CD4-positive, alpha-beta T cell (primary cell): ENCODE results near the gene CTNNA3. TPM values are rescaled to one million over a fixed set of nuclear protein-coding genes. Genes with fewer than 3 reads are reported as not detected.

Source experiments
- ATAC-seq: fragments of 200-7000 bp; cut with Tn5 transposase; one replicate; pipeline ENCODE4 v1.10.0; 2022; ENCODE audit warnings: mild to moderate bottlenecking; ENCODE audit not compliant: poor library complexity
- CTCF ChIA-PET: fragments of 350-600 bp; sonication (Branson Sonifier 250); formaldehyde crosslinking; loops from one replicate; lab custom pipeline; 2021; ENCODE audit warnings: antibody characterized with exemption, inconsistent platforms; lab: Charles Lee
- POLR2A ChIA-PET: fragments of 350-600 bp; sonication (Branson Sonifier 250); formaldehyde crosslinking; loops from one replicate; lab custom pipeline; 2021; ENCODE audit warnings: antibody characterized with exemption, inconsistent platforms; lab: Charles Lee
- DNase-seq, 14 experiments: peaks; one replicate each; pipeline ENCODE4 v3.0.0-alpha.2; 2013 to 2020; ENCODE audit warnings: mixed read lengths in 2 of 14
- H3K27ac ChIP-seq, 2 donors: one replicate each; pipeline versions ENCODE4 v1.5.1 to v1.7.0; 2013; ENCODE audit warnings: low read length in 2 of 2, low read depth in 1 of 2, mild to moderate bottlenecking in 1 of 2
- H3K27me3 ChIP-seq, 2 experiments: 1 replicate in 1 of 2; 2 replicates in 1 of 2; pipeline versions ENCODE4 v1.6.1 to v1.7.0; 2013; ENCODE audit warnings: low read length in 2 of 2, control low read depth in 1 of 2, mild to moderate bottlenecking in 1 of 2, moderate library complexity in 1 of 2; ENCODE audit not compliant: insufficient read depth in 2 of 2, control insufficient read depth in 1 of 2
- H3K36me3 ChIP-seq: one replicate; pipeline ENCODE4 v1.6.1; 2013; ENCODE audit warnings: low read length, control low read depth; ENCODE audit not compliant: insufficient read depth
- H3K4me1 ChIP-seq: one replicate; pipeline ENCODE4 v1.6.1; 2013; ENCODE audit warnings: low read length, control low read depth; ENCODE audit not compliant: insufficient read depth
- H3K4me3 ChIP-seq: one replicate; pipeline ENCODE4 v1.5.1; 2013; ENCODE audit warnings: mild to moderate bottlenecking, low read length, moderate library complexity
- H3K9me3 ChIP-seq, 2 experiments: 1 replicate in 1 of 2; 2 replicates in 1 of 2; pipeline versions ENCODE4 v1.6.1 to v1.7.0; 2013; ENCODE audit warnings: low read length in 2 of 2, mild to moderate bottlenecking in 2 of 2, control low read depth in 1 of 2, moderate library complexity in 1 of 2; ENCODE audit not compliant: control insufficient read depth in 1 of 2, insufficient read depth in 1 of 2
- H3K27ac Mint-ChIP-seq: one replicate; pipeline ENCODE4 v1.8.0; 2020; ENCODE audit warnings: mixed read lengths
- H3K27me3 Mint-ChIP-seq: one replicate; pipeline ENCODE4 v1.8.0; 2021; ENCODE audit warnings: mixed read lengths
- H3K36me3 Mint-ChIP-seq: one replicate; pipeline ENCODE4 v1.8.0; 2021; ENCODE audit warnings: low read depth, mixed read lengths
- H3K4me1 Mint-ChIP-seq: one replicate; pipeline ENCODE4 v1.8.0; 2021; ENCODE audit warnings: low read depth, mixed read lengths
- H3K4me3 Mint-ChIP-seq: one replicate; pipeline ENCODE4 v1.8.0; 2020; ENCODE audit warnings: mild to moderate bottlenecking, mixed read lengths
- H3K9me3 Mint-ChIP-seq: one replicate; pipeline ENCODE4 v1.8.0; 2020; ENCODE audit warnings: mixed read lengths
- intact Hi-C, 2 experiments: fragments of 100-400 bp; cut with DNase I in 1 of 2; cut with micrococcal nuclease in 1 of 2; formaldehyde crosslinking; loops; one replicate each; pipeline versions ENCODE4 v1.15.1 to v1.9.0; 2023 to 2025; cut with DNase I, micrococcal nuclease
- total RNA-seq, 174 experiments: library from RNA in 2 of 174; stranded (reverse) in 2 of 174; gene quantifications; one replicate each; pipeline ENCODE4 v1.2.3 and lab custom pipeline; 2021 to 2026
- TF ChIP-seq, protein P1 (sequence below): fragments of 200-600 bp; IDR thresholded peaks from one replicate; pipeline ENCODE4 v1.8.0; 2022; ENCODE audit warnings: antibody characterized with exemption, mild to moderate bottlenecking

The CTNNA3 gene
- total RNA-seq, 2 experiments from 2014 or later, result 0.80 TPM; not detected in 1

DNA sequence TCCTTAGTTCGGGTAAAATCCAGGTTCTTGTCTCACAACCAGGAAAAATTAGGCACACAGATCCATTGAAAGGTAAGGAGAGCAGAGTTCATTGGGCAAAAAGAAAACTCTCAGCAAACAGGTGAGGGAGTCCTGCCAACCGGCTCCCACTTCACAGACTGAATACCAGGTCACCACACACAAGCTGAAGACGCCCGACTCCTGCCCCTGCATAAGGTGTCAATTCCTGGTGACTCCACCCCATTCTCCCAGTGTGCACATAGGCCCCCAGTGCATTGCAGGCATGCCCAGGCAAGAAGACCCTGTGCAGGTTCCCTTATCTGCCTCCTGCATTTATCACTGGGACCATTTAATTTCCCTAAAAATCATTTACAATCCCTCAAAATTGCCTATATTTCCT, 415.6 kb downstream of the CTNNA3 start:
- Mint-ChIP-seq H3K27me3 (peaks cover 6% of the 10 kb centered on the region), H3K4me3 (no peak overlapping the region)

DNA sequence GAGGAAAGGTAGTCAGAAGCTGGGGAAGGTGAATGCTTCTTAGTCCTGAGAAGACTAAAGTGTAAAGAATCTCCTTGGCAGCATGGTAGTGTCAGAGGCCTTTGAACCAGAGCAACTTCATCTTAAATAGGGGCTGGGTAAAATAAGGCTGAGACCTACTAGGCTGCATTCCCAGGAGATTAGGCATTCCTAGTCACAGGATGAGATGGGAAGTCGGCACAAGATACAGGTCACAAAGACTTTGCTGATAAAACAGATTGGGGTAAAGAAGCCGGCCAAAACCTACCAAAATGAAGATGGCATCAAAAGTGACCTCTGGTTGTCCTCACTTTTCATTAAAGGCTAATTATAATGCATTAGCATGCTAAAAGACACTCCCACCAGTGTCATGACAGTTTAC, 418.6 kb downstream of the CTNNA3 start:
- H3K4me3 Mint-ChIP-seq, result no peak overlapping the region
- POLR2A ChIA-PET, result no interaction called here
- Histone ChIP-seq H3K36me3 (no peaks in the 10 kb centered on the region), H3K27ac (no peak overlapping the region), H3K4me3 (no peak overlapping the region), H3K27me3 (no peaks in the 10 kb centered on the region), H3K9me3 (no peaks in the 10 kb centered on the region), H3K4me1 (no peaks in the 10 kb centered on the region)
- peaks cover 4% of the 10 kb centered on the region for H3K9me3 Mint-ChIP-seq
- ATAC-seq (no peak), DNase-seq (no peak)
- TF ChIP-seq, protein P1, sequence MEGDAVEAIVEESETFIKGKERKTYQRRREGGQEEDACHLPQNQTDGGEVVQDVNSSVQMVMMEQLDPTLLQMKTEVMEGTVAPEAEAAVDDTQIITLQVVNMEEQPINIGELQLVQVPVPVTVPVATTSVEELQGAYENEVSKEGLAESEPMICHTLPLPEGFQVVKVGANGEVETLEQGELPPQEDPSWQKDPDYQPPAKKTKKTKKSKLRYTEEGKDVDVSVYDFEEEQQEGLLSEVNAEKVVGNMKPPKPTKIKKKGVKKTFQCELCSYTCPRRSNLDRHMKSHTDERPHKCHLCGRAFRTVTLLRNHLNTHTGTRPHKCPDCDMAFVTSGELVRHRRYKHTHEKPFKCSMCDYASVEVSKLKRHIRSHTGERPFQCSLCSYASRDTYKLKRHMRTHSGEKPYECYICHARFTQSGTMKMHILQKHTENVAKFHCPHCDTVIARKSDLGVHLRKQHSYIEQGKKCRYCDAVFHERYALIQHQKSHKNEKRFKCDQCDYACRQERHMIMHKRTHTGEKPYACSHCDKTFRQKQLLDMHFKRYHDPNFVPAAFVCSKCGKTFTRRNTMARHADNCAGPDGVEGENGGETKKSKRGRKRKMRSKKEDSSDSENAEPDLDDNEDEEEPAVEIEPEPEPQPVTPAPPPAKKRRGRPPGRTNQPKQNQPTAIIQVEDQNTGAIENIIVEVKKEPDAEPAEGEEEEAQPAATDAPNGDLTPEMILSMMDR, result no peak
- intact Hi-C loops, result no loop called here
- H3K27me3 Mint-ChIP-seq, result no peaks in the 10 kb centered on the region
- no peaks in the 10 kb centered on the region for H3K36me3 Mint-ChIP-seq
- H3K27ac Mint-ChIP-seq, result no peak overlapping the region
- H3K4me1 Mint-ChIP-seq, result no peaks in the 10 kb centered on the region
- CTCF ChIA-PET, result no interaction called here

More for the DNA sequence above, 415.6 kb downstream of the CTNNA3 start:
- intact Hi-C loops, result no loop called here
- CTCF ChIA-PET, result no interaction called here
- Mint-ChIP-seq H3K27ac (no peak overlapping the region), H3K4me1 (no peaks in the 10 kb centered on the region), H3K9me3 (peaks cover 4% of the 10 kb centered on the region), H3K36me3 (no peaks in the 10 kb centered on the region)
- DNase-seq (no peak), ATAC-seq (no peak)
- TF ChIP-seq, protein P1, result no peak
- Histone ChIP-seq H3K4me3 (no peak overlapping the region), H3K36me3 (no peaks in the 10 kb centered on the region), H3K9me3 (no peaks in the 10 kb centered on the region), H3K27ac (no peak overlapping the region), H3K4me1 (no peaks in the 10 kb centered on the region), H3K27me3 (no peaks in the 10 kb centered on the region)
- POLR2A ChIA-PET, result no interaction called here

DNA sequence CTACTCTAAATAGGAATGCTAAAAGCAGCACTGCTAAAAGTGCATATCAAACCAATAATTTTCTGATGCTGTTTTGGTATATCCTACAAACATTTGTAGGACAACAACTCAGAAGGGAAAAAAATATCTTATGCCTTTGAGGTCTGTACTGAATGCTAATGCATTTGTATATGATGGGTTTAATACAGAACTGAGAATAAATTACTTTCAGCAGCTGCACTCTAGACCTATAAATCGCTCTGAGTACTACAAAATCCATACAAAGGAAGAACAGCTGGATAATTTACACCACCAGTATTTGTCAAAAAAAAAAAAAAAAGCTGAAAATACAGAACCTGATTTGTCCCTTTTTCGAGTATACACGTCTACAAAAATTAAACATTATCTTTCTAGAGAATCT, 426.2 kb downstream of the CTNNA3 start:
- H3K9me3 ChIP-seq, result no peaks in the 10 kb centered on the region
- intact Hi-C loops, result no loop called here
- no peak overlapping the region for H3K27ac ChIP-seq
- TF ChIP-seq, protein P1, result no peak
- ChIA-PET CTCF (no interaction called here), POLR2A (no interaction called here)
- H3K4me3 Mint-ChIP-seq, result no peak overlapping the region
- no peaks in the 10 kb centered on the region for H3K27me3 ChIP-seq
- no peaks in the 10 kb centered on the region for H3K36me3 Mint-ChIP-seq
- ATAC-seq (no peak), DNase-seq (no peak)
- H3K27me3 Mint-ChIP-seq, result no peaks in the 10 kb centered on the region
- no peaks in the 10 kb centered on the region for H3K4me1 Mint-ChIP-seq
- no peaks in the 10 kb centered on the region for H3K4me1 ChIP-seq
- no peaks in the 10 kb centered on the region for H3K9me3 Mint-ChIP-seq
- no peak overlapping the region for H3K27ac Mint-ChIP-seq
- H3K36me3 ChIP-seq, result no peaks in the 10 kb centered on the region
- no peak overlapping the region for H3K4me3 ChIP-seq
